GM23248 (cell line): ENCODE data around the gene CSNK1G2. TPM values are rescaled to one million over a fixed set of nuclear protein-coding genes. Genes with fewer than 3 reads are reported as not detected.

Source experiments
- DNase-seq: peaks from one replicate; pipeline ENCODE4 v3.0.0-alpha.2; 2015
- H2AFZ ChIP-seq: fragments of 200-600 bp; sonication (generic); 2 replicates; pipeline ENCODE4 v1.6.1; 2016; ENCODE audit warnings: antibody characterized with exemption
- H3F3A ChIP-seq: fragments of 200-600 bp; sonication (generic); 2 replicates; pipeline ENCODE4 v1.6.1; 2016; ENCODE audit warnings: mild to moderate bottlenecking, antibody characterized with exemption, mixed run types; ENCODE audit not compliant: insufficient read depth
- H3K27ac ChIP-seq: fragments of 200-600 bp; sonication (generic); 2 replicates; pipeline ENCODE4 v1.5.1; 2016; ENCODE audit warnings: mild to moderate bottlenecking
- H3K27me3 ChIP-seq: fragments of 200-600 bp; sonication (generic); replicated peaks from 2 replicates; pipeline ENCODE4 v1.6.1; 2016; ENCODE audit warnings: mild to moderate bottlenecking; ENCODE audit not compliant: insufficient read depth
- H3K36me3 ChIP-seq: fragments of 200-600 bp; sonication (generic); 2 replicates; pipeline ENCODE4 v1.6.1; 2016; ENCODE audit warnings: low read depth, mild to moderate bottlenecking
- H3K4me1 ChIP-seq: fragments of 200-600 bp; sonication (generic); 2 replicates; pipeline ENCODE4 v1.6.1; 2016; ENCODE audit warnings: mild to moderate bottlenecking; ENCODE audit not compliant: insufficient read depth
- H3K4me2 ChIP-seq: fragments of 200-600 bp; sonication (generic); one replicate; pipeline ENCODE4 v1.6.1; 2016; ENCODE audit warnings: mild to moderate bottlenecking; ENCODE audit not compliant: unreplicated experiment
- H3K4me3 ChIP-seq: fragments of 200-600 bp; sonication (generic); 2 replicates; pipeline ENCODE4 v1.5.1; 2016; ENCODE audit warnings: mild to moderate bottlenecking
- H3K79me2 ChIP-seq: fragments of 200-600 bp; sonication (generic); 2 replicates; pipeline ENCODE4 v1.6.1; 2016; ENCODE audit warnings: mild to moderate bottlenecking; ENCODE audit not compliant: insufficient read depth
- H3K9ac ChIP-seq: fragments of 200-600 bp; sonication (generic); 2 replicates; pipeline ENCODE4 v1.6.1; 2016; ENCODE audit warnings: mild to moderate bottlenecking
- H3K9me2 ChIP-seq: fragments of 200-600 bp; sonication (generic); 2 replicates; pipeline ENCODE4 v1.6.1; 2016; ENCODE audit warnings: mixed run types, mild to moderate bottlenecking, moderate library complexity; ENCODE audit not compliant: insufficient read depth
- H3K9me3 ChIP-seq: fragments of 200-600 bp; sonication (generic); one replicate; pipeline ENCODE4 v1.6.1; 2017; ENCODE audit warnings: low read depth
- H4K20me1 ChIP-seq: fragments of 200-600 bp; sonication (generic); 2 replicates; pipeline ENCODE4 v1.6.0; 2016; ENCODE audit not compliant: insufficient read depth
- EZH2 ChIP-seq: fragments of 200-600 bp; sonication (generic); IDR thresholded peaks from 2 replicates; pipeline ENCODE4 v1.6.1; 2018; ENCODE audit warnings: antibody characterized with exemption, mild to moderate bottlenecking; ENCODE audit not compliant: insufficient read depth, poor library complexity, severe bottlenecking
- EZH2phosphoT487 ChIP-seq: fragments of 200-600 bp; sonication (generic); IDR thresholded peaks from 2 replicates; pipeline ENCODE4 v1.6.1; 2018; ENCODE audit warnings: antibody characterized with exemption, moderate library complexity, mild to moderate bottlenecking, low read depth; ENCODE audit not compliant: insufficient read depth
- WGBS, 2 experiments: methylation state at CpG; one replicate each; pipeline ENCODE4 v1.1.6; 2015 to 2017; ENCODE audit warnings: low lambda C conversion rate in 2 of 2, low coverage in 1 of 2; ENCODE audit errors: missing lambda C conversion rate in 2 of 2; 5-methylcytosine and 5-hydroxymethylcytosine counted together
- in situ Hi-C: fragments of 300-500 bp; cut with MboI; formaldehyde crosslinking; loops from 2 replicates; pipeline ENCODE4 v1.15.0; 2020
- polyA plus RNA-seq: library from polyadenylated mRNA; unstranded; fragments of >200 nt; fragmentation: Nextera tagmentation; extraction: Ambion mirVana; gene quantifications from 2 replicates; pipeline ENCODE4 v1.2.1, GENCODE V29; 2016
- total RNA-seq: library from RNA; depleted of rRNA; stranded (reverse); fragments of >200 nt; shearing (Covaris generic); gene quantifications from 2 replicates; pipeline ENCODE4 v1.2.3, GENCODE V29; 2014; rRNA removed

Gene CSNK1G2
- total RNA-seq (76.6 and 81.4 TPM in 2 replicates), polyA plus RNA-seq (9.5 and 15.2 TPM in 2 replicates)

DNA sequence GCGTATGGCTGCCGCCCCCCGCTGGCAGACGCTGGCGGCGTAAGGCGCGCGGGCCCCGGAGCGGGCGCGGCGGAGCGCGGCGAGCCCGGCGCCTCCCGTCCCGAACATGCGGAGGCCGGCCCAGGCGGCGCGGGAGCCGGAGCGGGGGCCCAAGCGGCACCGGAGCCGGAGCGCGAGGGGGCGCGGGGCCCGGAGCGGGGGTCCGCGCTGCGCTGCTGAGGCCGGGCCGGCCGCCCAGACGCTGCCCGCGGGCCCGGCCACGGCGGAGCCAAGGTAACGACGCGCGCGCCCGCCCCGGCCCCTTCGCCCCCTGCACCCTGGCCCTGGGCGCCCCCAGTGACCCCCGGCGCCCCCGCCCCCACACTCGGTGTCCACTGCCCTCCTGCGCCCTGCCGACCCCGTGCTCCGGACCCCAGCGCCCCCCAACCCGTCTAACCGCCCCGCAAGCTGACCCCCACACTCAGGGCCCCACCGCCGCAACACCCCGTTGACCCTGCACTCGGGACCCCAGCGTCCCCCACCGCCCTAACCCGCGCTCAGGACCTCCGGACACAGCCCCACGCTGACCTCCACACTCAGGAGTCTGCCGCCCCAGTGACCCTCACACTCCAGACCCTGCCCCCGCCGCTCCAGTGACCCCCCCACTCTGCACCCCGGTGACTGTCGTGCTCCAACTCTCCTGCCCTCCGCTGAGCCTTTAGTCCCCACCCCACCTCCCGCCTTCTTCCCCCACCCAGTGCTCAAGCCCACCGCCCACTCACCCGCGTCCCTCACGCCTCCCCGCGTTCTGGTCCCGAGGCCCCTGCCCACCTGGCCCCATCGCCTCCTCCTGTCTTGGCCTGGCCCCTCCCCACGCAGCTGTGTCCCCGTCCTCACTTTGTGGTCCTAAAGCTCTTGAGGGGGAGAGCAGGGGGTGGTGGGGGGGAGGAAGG is at the start of gene CSNK1G2:
Gene CSNK1G2, plus strand, starts transcription at position 27 of the 932 bp plus-strand sequence. CDS start 28,601 bp downstream, outside the sequence.
- H3K79me2 ChIP-seq = peaks cover 52% of the 10 kb centered on the region

DNA sequence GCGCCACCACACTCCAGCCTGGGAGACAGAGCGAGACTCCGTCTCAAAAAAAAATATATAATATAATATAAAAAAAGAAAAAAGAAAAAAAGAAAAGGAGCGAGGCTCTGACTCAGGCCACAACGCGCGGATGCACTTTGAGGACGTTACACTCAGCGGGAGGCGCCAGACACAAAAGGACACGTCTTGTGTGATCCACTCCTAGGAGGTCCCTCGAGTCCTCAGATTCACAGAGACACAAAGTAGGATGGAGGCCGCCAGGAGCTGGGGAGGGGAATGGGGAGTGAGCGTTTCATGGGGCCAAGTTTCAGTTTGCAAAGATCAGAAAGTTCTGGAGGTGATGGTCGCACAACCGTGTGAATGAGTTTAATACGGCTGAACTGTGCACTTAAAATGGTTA is 47.2 kb upstream of the CSNK1G2 start:
- in situ Hi-C loops = no loop called here
- H3K27ac ChIP-seq = no peak overlapping the region
- no peaks in the 10 kb centered on the region for H3F3A ChIP-seq
- no peaks in the 10 kb centered on the region for H3K27me3 ChIP-seq
- H3K4me2 ChIP-seq = no peak overlapping the region
- H2AFZ ChIP-seq = no peak overlapping the region
- H3K9ac ChIP-seq = no peak overlapping the region
- no peaks in the 10 kb centered on the region for H4K20me1 ChIP-seq
- WGBS, 2 experiments = 85 to 87% methylated on average over 17 of the region's 17 CpGs
- TF ChIP-seq EZH2phosphoT487 (no peak), EZH2 (no peak)
- no peak overlapping the region for H3K4me3 ChIP-seq
- H3K9me3 ChIP-seq = no peaks in the 10 kb centered on the region
- no peaks in the 10 kb centered on the region for H3K36me3 ChIP-seq
- peaks cover 5% of the 10 kb centered on the region; the same call in 1 of the 2 replicates for H3K4me1 ChIP-seq
- no peaks in the 10 kb centered on the region for H3K79me2 ChIP-seq
- no peaks in the 10 kb centered on the region for H3K9me2 ChIP-seq
- no peak for DNase-seq

More for the DNA sequence above, at the start of gene CSNK1G2:
- H3K4me2 ChIP-seq = peak within 1 kb of the TSS; percentile 94
- in situ Hi-C loops = no loop called here
- H3K36me3 ChIP-seq = no peaks in the 10 kb centered on the region
- H3K9ac ChIP-seq = peak within 1 kb of the TSS; percentile 98
- peak within 1 kb of the TSS; percentile 99 for H3K27ac ChIP-seq
- H3F3A ChIP-seq = peaks cover 15% of the 10 kb centered on the region
- no peaks in the 10 kb centered on the region for H3K9me3 ChIP-seq
- no peaks in the 10 kb centered on the region for H3K9me2 ChIP-seq
- H3K4me3 ChIP-seq = peak within 1 kb of the TSS; percentile 96
- peak; percentile 37 for DNase-seq
- peak within 1 kb of the TSS; percentile 70 for H2AFZ ChIP-seq
- TF ChIP-seq EZH2 = no peak
- TF ChIP-seq EZH2phosphoT487 = no peak
- WGBS, 2 experiments = 1% methylated on average over 15 to 29 of the region's 97 CpGs
- no peaks in the 10 kb centered on the region for H3K27me3 ChIP-seq
- peaks cover 13% of the 10 kb centered on the region for H3K4me1 ChIP-seq
- no peaks in the 10 kb centered on the region for H4K20me1 ChIP-seq

DNA sequence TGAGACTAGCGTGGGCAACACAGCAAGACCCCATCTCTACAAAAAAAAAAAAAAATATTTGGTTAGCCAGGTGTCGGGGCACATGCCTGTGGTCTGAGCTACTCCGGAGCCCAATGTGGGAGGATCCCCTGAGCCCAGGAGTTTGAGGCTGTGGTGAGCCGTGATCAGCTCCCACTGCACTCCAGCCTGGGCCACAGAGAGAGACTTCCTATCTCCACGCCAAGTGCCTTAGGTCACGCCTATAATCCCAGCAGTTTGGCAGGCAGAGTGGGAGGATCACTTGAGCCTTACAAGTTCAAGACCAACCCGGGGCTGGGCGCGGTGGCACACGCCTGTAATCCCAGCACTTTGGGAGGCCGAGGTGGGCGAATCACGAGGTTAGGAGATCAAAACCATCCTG is 44.5 kb upstream of the CSNK1G2 start:
- TF ChIP-seq EZH2 (no peak), EZH2phosphoT487 (no peak)
- Histone ChIP-seq H3F3A (no peaks in the 10 kb centered on the region), H3K27ac (no peak overlapping the region), H3K4me1 (peaks cover 5% of the 10 kb centered on the region; the same call in 1 of the 2 replicates), H3K27me3 (no peaks in the 10 kb centered on the region), H3K79me2 (no peaks in the 10 kb centered on the region), H3K4me3 (no peak overlapping the region), H3K9ac (no peak overlapping the region), H3K4me2 (no peak overlapping the region), H2AFZ (no peak overlapping the region), H3K36me3 (no peaks in the 10 kb centered on the region), H3K9me2 (no peaks in the 10 kb centered on the region), H4K20me1 (no peaks in the 10 kb centered on the region), H3K9me3 (no peaks in the 10 kb centered on the region)
- in situ Hi-C loops = no loop called here
- 88 to 91% methylated on average over 13 of the region's 13 CpGs for WGBS, 2 experiments
- no peak for DNase-seq

DNA sequence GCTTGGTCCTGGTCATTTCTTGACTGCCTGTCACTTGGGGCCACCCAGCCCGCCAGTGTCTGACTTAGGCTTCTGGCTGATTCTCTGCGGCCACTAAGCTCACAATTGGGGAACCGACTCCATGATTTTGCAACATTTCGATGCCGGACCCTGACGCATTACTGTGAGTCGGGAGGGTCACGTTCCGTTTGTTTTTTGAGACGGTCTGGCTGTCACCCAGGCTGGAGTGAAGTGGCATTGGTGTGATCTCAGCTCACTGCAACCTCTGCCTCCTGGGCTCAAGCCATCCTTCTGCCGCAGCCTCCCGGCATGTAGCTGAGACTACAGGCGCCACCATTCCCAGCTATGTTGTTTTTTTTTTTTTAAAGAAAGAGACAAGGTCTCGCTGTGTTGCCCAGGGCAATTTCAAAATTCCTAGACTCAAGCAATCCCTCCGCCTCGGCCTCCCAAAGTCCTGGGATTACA is 39.0 kb upstream of the CSNK1G2 start:
- TF ChIP-seq EZH2 (no peak), EZH2phosphoT487 (no peak)
- no peaks in the 10 kb centered on the region for H3K27me3 ChIP-seq
- in situ Hi-C loops = no loop called here
- 96 to 98% methylated on average over 15 to 16 of the region's 16 CpGs for WGBS, 2 experiments
- peaks cover 15% of the 10 kb centered on the region for H3K79me2 ChIP-seq
- no peaks in the 10 kb centered on the region for H4K20me1 ChIP-seq
- H3K9me3 ChIP-seq = no peaks in the 10 kb centered on the region
- H3K9ac ChIP-seq = no peak overlapping the region
- no peak for DNase-seq
- H3K4me3 ChIP-seq = no peak overlapping the region
- no peak overlapping the region for H2AFZ ChIP-seq
- no peak overlapping the region for H3K4me2 ChIP-seq
- H3K9me2 ChIP-seq = no peaks in the 10 kb centered on the region
- no peak overlapping the region for H3K27ac ChIP-seq
- peaks cover 5% of the 10 kb centered on the region; the same call in 1 of the 2 replicates for H3K4me1 ChIP-seq
- 0 out of 2 replicates have a peak, but pooled peaks cover 10% of the 10 kb centered on the region for H3F3A ChIP-seq
- H3K36me3 ChIP-seq = no peaks in the 10 kb centered on the region
